Motor neuron (in vitro differentiated cells): ENCODE results near the gene GAREM2. TPM values are rescaled to one million over a fixed set of nuclear protein-coding genes. Genes with fewer than 3 reads are reported as not detected.

Experiments used
- ATAC-seq, 8 experiments: fragments of 200-7000 bp; cut with Tn5 transposase; replicated peaks in 6 of 8; 2 replicates each; pipeline ENCODE4 v1.8.0; 2021; ENCODE audit warnings: mild to moderate bottlenecking in 8 of 8, moderate library complexity in 8 of 8
- H3K27ac ChIP-seq, 2 donors: fragments of 250-450 bp; sonication (Bioruptor Pico); 2 replicates each; pipeline ENCODE4 v1.9.0; 2021; ENCODE audit warnings: antibody characterized with exemption in 2 of 2, mild to moderate bottlenecking in 2 of 2, moderate library complexity in 1 of 2
- H3K4me1 ChIP-seq, 2 donors: fragments of 250-450 bp; sonication (Bioruptor Pico); replicated peaks in 1 of 2; 2 replicates each; pipeline ENCODE4 v1.6.1; 2021; ENCODE audit warnings: antibody characterized with exemption in 2 of 2, mild to moderate bottlenecking in 2 of 2, moderate library complexity in 1 of 2
- H3K4me3 ChIP-seq, 5 donors: fragments of 250-450 bp; sonication (Bioruptor Pico); 2 replicates each; pipeline ENCODE4 v1.9.0; 2021; ENCODE audit warnings: antibody characterized with exemption in 5 of 5, mild to moderate bottlenecking in 5 of 5, moderate library complexity in 4 of 5
- WGBS, 10 experiments: fragments of 450-650 bp; shearing (Covaris generic); methylation state at CpG; one replicate each; pipeline ENCODE4 v1.0.0; 2022; 5-methylcytosine and 5-hydroxymethylcytosine counted together
- in situ Hi-C, 9 experiments: fragments of 400-800 bp; cut with MboI; loops; one replicate each; pipeline ENCODE4 v1.15.0; 2021; ENCODE audit warnings: low sequenced_read_pairs in 9 of 9, low pct_unique_long_range_greater_than_20kb in 2 of 9; ENCODE audit not compliant: unreplicated experiment in 9 of 9
- total RNA-seq, 8 experiments: library from RNA; unstranded; fragments of 300-600 nt; gene quantifications; 2 replicates each; pipeline versions ENCODE4 v1.2.3 to v1.2.4, GENCODE V29; 2022

Gene GAREM2
- total RNA-seq, 8 experiments from 2014 or later: 1.0 to 17.1 (median 5.0) TPM

- ATAC-seq: no peak
- H3K4me1 ChIP-seq: no peaks in the 10 kb centered on the region
- 92 to 100% (median 94%) methylated on average over 1 to 8 of the region's 9 CpGs; no CpG with 5 or more reads in 2 of the 10 experiments for WGBS, 10 experiments
- in situ Hi-C loops: loop anchor here in 1 of 9 experiments (25.0 kb wide), 1 partner anchor 227 kb away; no protein-coding TSS in a partner anchor
- H3K27ac ChIP-seq: no peak overlapping the region
- no peak overlapping the region for H3K4me3 ChIP-seq
Observed at GRCh38 chr2:26235089-26235488, 62.2 kb downstream of the GAREM2 start.

- no peak for ATAC-seq
- Histone ChIP-seq H3K4me3 (no peak overlapping the region), H3K4me1 (peaks cover 0 to 3% of the 10 kb centered on the region in 2 donors), H3K27ac (no peak overlapping the region)
- WGBS, 10 experiments: 20 to 100% (median 100%) methylated on average over 1 of the region's 1 CpG; no CpG with 5 or more reads in 3 of the 10 experiments
- in situ Hi-C loops: loop anchor here in 1 of 9 experiments (25.0 kb wide), 1 partner anchor 224 kb away; no protein-coding TSS in a partner anchor
Observed at GRCh38 chr2:26237868-26238267, 65.0 kb downstream of the GAREM2 start.

GRCh38 chr2:26238311-26238958 lies 65.5 kb downstream of the GAREM2 start:
- Histone ChIP-seq H3K4me3 (no peak overlapping the region), H3K27ac (no peak overlapping the region), H3K4me1 (peaks cover 0 to 3% of the 10 kb centered on the region in 2 donors)
- no peak for ATAC-seq
- in situ Hi-C loops: loop anchor here in 1 of 9 experiments (25.0 kb wide), 1 partner anchor 224 kb away; no protein-coding TSS in a partner anchor
- 51 to 100% (median 92%) methylated on average over 2 to 4 of the region's 4 CpGs for WGBS, 10 experiments

Other genes starting within 250 kb of the GAREM2 start
- gene KIF3C, start 190.6 kb upstream of the GAREM2 start, total RNA-seq: 10 to 100 TPM in 5 of 8 experiments, 1 to 10 TPM in 3; 1.1 to 61.7 (median 48.5) TPM
- 100 to 1,000 TPM in 2 of 8 experiments, 10 to 100 TPM in 6; 78.0 to 135 (median 86.2) TPM for gene RAB10, start 139.0 kb upstream of the GAREM2 start, total RNA-seq
- 100 to 1,000 TPM in 4 of 8 experiments, 10 to 100 TPM in 4; 75.1 to 152 (median 113) TPM for gene HADHA, start 71.5 kb downstream of the GAREM2 start, total RNA-seq
- gene HADHB, start 71.9 kb downstream of the GAREM2 start, total RNA-seq: 100 to 1,000 TPM in 4 of 8 experiments, 10 to 100 TPM in 4; 29.2 to 144 (median 71.6) TPM
- 10 to 100 TPM; 15.7 to 35.8 (median 24.8) TPM for gene SELENOI, start 173.1 kb downstream of the GAREM2 start, total RNA-seq
- gene ADGRF3, start 173.7 kb downstream of the GAREM2 start, total RNA-seq: 1 to 10 TPM in 5 of 8 experiments, under 1 TPM in 3; 0.36 to 2.4 (median 1.4) TPM
- gene DRC1, start 228.8 kb downstream of the GAREM2 start, total RNA-seq: 10 to 100 TPM in 1 of 8 experiments, 1 to 10 TPM in 1, under 1 TPM in 3, not detected in 3; 0.43 to 37.1 (median 0.58) TPM